Measurements from ENCODE around the gene GNAO1. TPM values are rescaled to one million over a fixed set of nuclear protein-coding genes. Genes with fewer than 3 reads are reported as not detected.

The GNAO1 gene
- total RNA-seq, 1 donor, result not detected

DNA sequence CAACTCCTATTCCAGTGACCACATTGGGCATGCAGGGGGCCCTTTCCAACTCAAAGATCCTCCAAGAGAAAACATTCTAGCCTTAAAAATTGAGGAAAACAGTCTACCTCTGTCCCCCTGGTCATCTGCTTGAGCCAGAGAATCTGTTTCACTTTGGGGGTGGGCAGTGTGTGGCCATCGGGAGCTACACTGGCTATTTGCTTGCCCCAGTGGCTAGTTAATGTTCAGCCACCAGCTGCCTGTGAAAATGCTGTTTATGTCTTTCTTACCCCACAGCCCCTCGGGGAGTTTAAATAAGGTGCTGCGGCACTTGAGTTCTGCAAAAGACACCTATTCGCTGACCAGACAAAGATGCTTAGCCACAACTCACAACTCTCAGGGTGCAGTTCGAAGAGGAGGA, 43.4 kb downstream of the GNAO1 start:
- no peak overlapping the region for H2AFZ ChIP-seq (ENCODE audit: low read length)
- no peaks in the 10 kb centered on the region for H3K4me1 ChIP-seq (ENCODE audit: insufficient read depth, low read length)
- no peak overlapping the region for H3K4me2 ChIP-seq (ENCODE audit: insufficient read depth, low read length)
- H3K79me2 ChIP-seq (ENCODE audit: insufficient read depth, low read length), result no peaks in the 10 kb centered on the region
- no peaks in the 10 kb centered on the region for H3K9me3 ChIP-seq (ENCODE audit: low read depth, low read length)
- H4K20me1 ChIP-seq (ENCODE audit: insufficient read depth, low read length), result no peaks in the 10 kb centered on the region
- no peaks in the 10 kb centered on the region for H3K27me3 ChIP-seq (ENCODE audit: insufficient read depth, low read length)
- no peak overlapping the region for H3K4me3 ChIP-seq (ENCODE audit: insufficient read depth, low read length)
- H3K27ac ChIP-seq (ENCODE audit: low read depth, low read length), result no peak overlapping the region
- no peaks in the 10 kb centered on the region for H3K36me3 ChIP-seq (ENCODE audit: insufficient read depth, low read length)
- no peak for DNase-seq (ENCODE audit: insufficient read length, low spot score, missing footprints)
- TF ChIP-seq, protein P1, sequence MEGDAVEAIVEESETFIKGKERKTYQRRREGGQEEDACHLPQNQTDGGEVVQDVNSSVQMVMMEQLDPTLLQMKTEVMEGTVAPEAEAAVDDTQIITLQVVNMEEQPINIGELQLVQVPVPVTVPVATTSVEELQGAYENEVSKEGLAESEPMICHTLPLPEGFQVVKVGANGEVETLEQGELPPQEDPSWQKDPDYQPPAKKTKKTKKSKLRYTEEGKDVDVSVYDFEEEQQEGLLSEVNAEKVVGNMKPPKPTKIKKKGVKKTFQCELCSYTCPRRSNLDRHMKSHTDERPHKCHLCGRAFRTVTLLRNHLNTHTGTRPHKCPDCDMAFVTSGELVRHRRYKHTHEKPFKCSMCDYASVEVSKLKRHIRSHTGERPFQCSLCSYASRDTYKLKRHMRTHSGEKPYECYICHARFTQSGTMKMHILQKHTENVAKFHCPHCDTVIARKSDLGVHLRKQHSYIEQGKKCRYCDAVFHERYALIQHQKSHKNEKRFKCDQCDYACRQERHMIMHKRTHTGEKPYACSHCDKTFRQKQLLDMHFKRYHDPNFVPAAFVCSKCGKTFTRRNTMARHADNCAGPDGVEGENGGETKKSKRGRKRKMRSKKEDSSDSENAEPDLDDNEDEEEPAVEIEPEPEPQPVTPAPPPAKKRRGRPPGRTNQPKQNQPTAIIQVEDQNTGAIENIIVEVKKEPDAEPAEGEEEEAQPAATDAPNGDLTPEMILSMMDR (IDR thresholded peaks at IDR 0.05; ENCODE audit: extremely low read depth, low read depth, low read length), result no peak

DNA sequence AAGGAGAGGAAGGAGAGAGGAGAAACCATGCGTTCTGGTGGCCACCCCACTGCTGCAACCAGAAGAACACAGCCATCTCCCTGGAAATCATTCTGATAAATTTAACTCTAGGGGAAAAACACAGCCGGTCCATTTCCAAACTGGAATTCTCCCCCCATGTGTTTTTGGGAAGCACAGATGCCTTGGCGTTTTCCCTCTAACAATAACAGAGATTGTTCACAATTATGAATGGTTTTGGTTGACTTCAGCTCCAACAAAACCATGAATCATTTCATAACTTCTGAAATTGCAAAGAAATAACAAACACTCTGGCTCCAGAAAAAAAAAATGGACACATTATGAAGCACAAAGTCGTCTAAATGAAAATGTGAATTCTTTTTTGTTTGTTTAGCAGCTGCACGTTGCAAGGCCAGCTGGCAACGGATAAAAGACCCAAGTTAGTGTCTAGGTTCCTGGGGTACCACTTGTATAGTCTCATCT, 46.2 kb downstream of the GNAO1 start:
- no peak for DNase-seq (ENCODE audit: insufficient read length, low spot score, missing footprints)
- H4K20me1 ChIP-seq (ENCODE audit: insufficient read depth, low read length), result no peaks in the 10 kb centered on the region
- no peaks in the 10 kb centered on the region for H3K27me3 ChIP-seq (ENCODE audit: insufficient read depth, low read length)
- no peak overlapping the region for H3K27ac ChIP-seq (ENCODE audit: low read depth, low read length)
- no peak overlapping the region for H3K4me2 ChIP-seq (ENCODE audit: insufficient read depth, low read length)
- TF ChIP-seq, protein P1 (IDR thresholded peaks at IDR 0.05; ENCODE audit: extremely low read depth, low read depth, low read length), result no peak
- no peaks in the 10 kb centered on the region for H3K36me3 ChIP-seq (ENCODE audit: insufficient read depth, low read length)
- no peak overlapping the region for H2AFZ ChIP-seq (ENCODE audit: low read length)
- H3K4me3 ChIP-seq (ENCODE audit: insufficient read depth, low read length), result no peak overlapping the region
- no peaks in the 10 kb centered on the region for H3K9me3 ChIP-seq (ENCODE audit: low read depth, low read length)
- H3K79me2 ChIP-seq (ENCODE audit: insufficient read depth, low read length), result no peaks in the 10 kb centered on the region
- no peaks in the 10 kb centered on the region for H3K4me1 ChIP-seq (ENCODE audit: insufficient read depth, low read length)

DNA sequence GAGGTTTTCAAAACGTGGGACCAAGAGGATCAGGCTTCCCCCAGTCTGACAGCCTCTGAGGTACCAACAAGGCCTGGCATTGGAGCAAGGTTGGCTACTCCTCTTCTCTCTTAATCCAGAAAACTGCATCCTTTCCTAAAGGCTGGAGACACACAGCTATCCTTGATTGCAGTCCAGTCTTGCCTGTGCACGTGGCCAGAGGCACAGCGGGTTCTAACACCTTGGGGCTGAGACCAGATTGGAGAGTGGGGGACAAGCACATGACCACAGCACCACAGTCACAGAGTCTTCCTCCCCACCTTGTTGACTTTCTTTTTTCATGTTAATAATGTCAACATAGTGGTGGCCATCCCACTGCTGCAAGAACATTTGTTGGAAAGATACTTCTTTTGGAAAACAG, 46.9 kb downstream of the GNAO1 start:
- H3K9me3 ChIP-seq (ENCODE audit: low read depth, low read length), result no peaks in the 10 kb centered on the region
- TF ChIP-seq, protein P1 (IDR thresholded peaks at IDR 0.05; ENCODE audit: extremely low read depth, low read depth, low read length), result no peak
- H3K4me3 ChIP-seq (ENCODE audit: insufficient read depth, low read length), result no peak overlapping the region
- no peaks in the 10 kb centered on the region for H3K36me3 ChIP-seq (ENCODE audit: insufficient read depth, low read length)
- H3K27me3 ChIP-seq (ENCODE audit: insufficient read depth, low read length), result no peaks in the 10 kb centered on the region
- DNase-seq (ENCODE audit: insufficient read length, low spot score, missing footprints), result no peak
- H2AFZ ChIP-seq (ENCODE audit: low read length), result no peak overlapping the region
- H3K4me2 ChIP-seq (ENCODE audit: insufficient read depth, low read length), result no peak overlapping the region
- H3K79me2 ChIP-seq (ENCODE audit: insufficient read depth, low read length), result no peaks in the 10 kb centered on the region
- H3K4me1 ChIP-seq (ENCODE audit: insufficient read depth, low read length), result no peaks in the 10 kb centered on the region
- H4K20me1 ChIP-seq (ENCODE audit: insufficient read depth, low read length), result no peaks in the 10 kb centered on the region
- H3K27ac ChIP-seq (ENCODE audit: low read depth, low read length), result no peak overlapping the region

DNA sequence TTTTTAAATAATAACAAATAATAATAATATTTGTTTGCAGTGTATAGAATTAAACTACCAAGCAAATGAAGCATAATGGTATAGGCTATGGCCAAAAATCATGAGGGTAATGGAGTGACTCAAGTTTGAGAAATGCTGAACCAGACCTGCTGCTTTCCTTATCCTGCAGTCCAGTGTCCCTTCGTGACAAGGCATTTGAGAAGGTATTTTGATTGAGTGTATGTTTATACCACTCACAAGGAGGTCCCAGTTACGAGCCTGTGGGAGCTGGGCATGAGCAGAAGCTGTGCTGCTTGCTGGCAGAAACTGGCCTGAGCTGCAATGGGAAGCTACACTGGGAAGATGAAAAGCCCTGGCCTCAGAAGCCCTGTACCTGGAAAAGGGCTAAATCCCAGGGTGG, 50.3 kb downstream of the GNAO1 start:
- H3K27me3 ChIP-seq (ENCODE audit: insufficient read depth, low read length), result no peaks in the 10 kb centered on the region
- TF ChIP-seq, protein P1 (IDR thresholded peaks at IDR 0.05; ENCODE audit: extremely low read depth, low read depth, low read length), result no peak
- H2AFZ ChIP-seq (ENCODE audit: low read length), result no peak overlapping the region
- no peaks in the 10 kb centered on the region for H3K79me2 ChIP-seq (ENCODE audit: insufficient read depth, low read length)
- no peak overlapping the region for H3K4me3 ChIP-seq (ENCODE audit: insufficient read depth, low read length)
- DNase-seq (ENCODE audit: insufficient read length, low spot score, missing footprints), result no peak
- no peaks in the 10 kb centered on the region for H3K4me1 ChIP-seq (ENCODE audit: insufficient read depth, low read length)
- no peaks in the 10 kb centered on the region for H3K9me3 ChIP-seq (ENCODE audit: low read depth, low read length)
- H3K27ac ChIP-seq (ENCODE audit: low read depth, low read length), result no peak overlapping the region
- no peaks in the 10 kb centered on the region for H4K20me1 ChIP-seq (ENCODE audit: insufficient read depth, low read length)
- H3K36me3 ChIP-seq (ENCODE audit: insufficient read depth, low read length), result no peaks in the 10 kb centered on the region
- no peak overlapping the region for H3K4me2 ChIP-seq (ENCODE audit: insufficient read depth, low read length)

All from osteoblast (primary cell).